8988T (cell line): ENCODE data around the gene ATRNL1.

ENCODE experiments used
- DNase-seq: peaks from one replicate; pipeline ENCODE4 v3.0.0; 2011

ATRNL1 gene

GRCh38 chr10:115854740-115855435, 761.7 kb downstream of the ATRNL1 start:
- DNase-seq, result no peak

GRCh38 chr10:115856580-115856979, 763.4 kb downstream of the ATRNL1 start:
- no peak for DNase-seq

GRCh38 chr10:115857856-115858255, 764.7 kb downstream of the ATRNL1 start:
- no peak for DNase-seq

GRCh38 chr10:115860182-115861107, 767.3 kb downstream of the ATRNL1 start:
- DNase-seq, result no peak

GRCh38 chr10:115861455-115861854, 768.3 kb downstream of the ATRNL1 start:
- no peak for DNase-seq

GRCh38 chr10:115861864-115862263, 768.7 kb downstream of the ATRNL1 start:
- no peak for DNase-seq

GRCh38 chr10:115866174-115866573, 773.0 kb downstream of the ATRNL1 start:
- no peak for DNase-seq

GRCh38 chr10:115866691-115867090, 773.5 kb downstream of the ATRNL1 start:
- DNase-seq, result no peak

GRCh38 chr10:115867305-115867704, 774.1 kb downstream of the ATRNL1 start:
- DNase-seq, result no peak

- DNase-seq, result no peak
Measured at GRCh38 chr10:115871855-115872254, 778.7 kb downstream of the ATRNL1 start.

GRCh38 chr10:115875172-115875571, 782.0 kb downstream of the ATRNL1 start:
- no peak for DNase-seq

- DNase-seq, result no peak
Measured at GRCh38 chr10:115879372-115880089, 786.4 kb downstream of the ATRNL1 start.

- no peak for DNase-seq
Measured at GRCh38 chr10:115882021-115882420, 788.9 kb downstream of the ATRNL1 start.

- no peak for DNase-seq
Measured at GRCh38 chr10:115883372-115883771, 790.2 kb downstream of the ATRNL1 start.

- DNase-seq, result no peak
Measured at GRCh38 chr10:115884331-115884730, 791.2 kb downstream of the ATRNL1 start.

GRCh38 chr10:115895166-115895565, 802.0 kb downstream of the ATRNL1 start:
- no peak for DNase-seq

- DNase-seq, result no peak
Measured at GRCh38 chr10:115898242-115898641, 805.1 kb downstream of the ATRNL1 start.

GRCh38 chr10:115902596-115902995, 809.4 kb downstream of the ATRNL1 start:
- DNase-seq, result no peak

GRCh38 chr10:115903207-115903606, 810.0 kb downstream of the ATRNL1 start:
- DNase-seq, result no peak

- no peak for DNase-seq
Measured at GRCh38 chr10:115903845-115904244, 810.7 kb downstream of the ATRNL1 start.

- DNase-seq, result no peak
Measured at GRCh38 chr10:115909037-115909436, 815.9 kb downstream of the ATRNL1 start.

GRCh38 chr10:115909962-115910731, 817.0 kb downstream of the ATRNL1 start:
- DNase-seq, result no peak

GRCh38 chr10:115914475-115914874, 821.3 kb downstream of the ATRNL1 start:
- DNase-seq, result no peak
